ENCODE results near the gene ADCY5. TPM values are rescaled to one million over a fixed set of nuclear protein-coding genes. Genes with fewer than 3 reads are reported as not detected.

Gene ADCY5
- total RNA-seq, 2 donors from 2014 or later: 3.9 to 5.2 TPM

GRCh38 chr3:123341871-123342630 lies 106.8 kb downstream of the ADCY5 start:
- Histone ChIP-seq H3K4me1 (ENCODE audit: control insufficient read depth, insufficient read depth, low read length) (peaks cover 12% of the 10 kb centered on the region), H3K27me3 (ENCODE audit: control insufficient read depth, insufficient read depth, low read length, poor library complexity, severe bottlenecking) (no peaks in the 10 kb centered on the region), H3K9ac (ENCODE audit: extremely low read depth, low read length, poor library complexity, severe bottlenecking) (no peak overlapping the region), H3K36me3 (ENCODE audit: control insufficient read depth, insufficient read depth, low read length) (no peaks in the 10 kb centered on the region), H3K4me3 (ENCODE audit: low read length) (no peak overlapping the region), H3K27ac (ENCODE audit: low read depth, low read length) (no peak overlapping the region), H3K9me3 (ENCODE audit: control insufficient read depth, low read length) (no peaks in the 10 kb centered on the region)
- DNase-seq: peak; percentile 48
- H3K27me3 Mint-ChIP-seq (ENCODE audit: insufficient read depth): no peaks in the 10 kb centered on the region
- H3K36me3 Mint-ChIP-seq (ENCODE audit: low read depth): no peaks in the 10 kb centered on the region
- no peak for TF ChIP-seq CTCF (conservative IDR thresholded peaks at IDR 0.05)
- 90 to 91% methylated on average over 4 to 16 of the region's 16 CpGs for WGBS, 2 experiments (ENCODE audit: insufficient coverage in 1 of 2, insufficient read length in 1 of 2)
- no peak overlapping the region for H3K4me3 Mint-ChIP-seq
- H3K4me1 Mint-ChIP-seq: peaks cover 15% of the 10 kb centered on the region
- H3K27ac Mint-ChIP-seq: no peak overlapping the region
- H3K9me3 Mint-ChIP-seq: no peaks in the 10 kb centered on the region

- Mint-ChIP-seq H3K27me3 (ENCODE audit: insufficient read depth) (no peaks in the 10 kb centered on the region), H3K4me3 (no peak overlapping the region), H3K4me1 (peaks cover 14% of the 10 kb centered on the region), H3K9me3 (no peaks in the 10 kb centered on the region), H3K27ac (no peak overlapping the region), H3K36me3 (ENCODE audit: low read depth) (no peaks in the 10 kb centered on the region)
- Histone ChIP-seq H3K4me1 (ENCODE audit: control insufficient read depth, insufficient read depth, low read length) (peaks cover 12% of the 10 kb centered on the region), H3K9ac (ENCODE audit: extremely low read depth, low read length, poor library complexity, severe bottlenecking) (no peak overlapping the region), H3K36me3 (ENCODE audit: control insufficient read depth, insufficient read depth, low read length) (no peaks in the 10 kb centered on the region), H3K27ac (ENCODE audit: low read depth, low read length) (no peak overlapping the region), H3K4me3 (ENCODE audit: low read length) (no peak overlapping the region), H3K27me3 (ENCODE audit: control insufficient read depth, insufficient read depth, low read length, poor library complexity, severe bottlenecking) (no peaks in the 10 kb centered on the region), H3K9me3 (ENCODE audit: control insufficient read depth, low read length) (no peaks in the 10 kb centered on the region)
- no peak for TF ChIP-seq CTCF (conservative IDR thresholded peaks at IDR 0.05)
- 89 to 94% methylated on average over 4 of the region's 4 CpGs for WGBS, 2 experiments (ENCODE audit: insufficient coverage in 1 of 2, insufficient read length in 1 of 2)
- DNase-seq: peak; percentile 13
These were observed 108.6 kb downstream of the ADCY5 start for GRCh38 chr3:123340336-123340735.

DNA sequence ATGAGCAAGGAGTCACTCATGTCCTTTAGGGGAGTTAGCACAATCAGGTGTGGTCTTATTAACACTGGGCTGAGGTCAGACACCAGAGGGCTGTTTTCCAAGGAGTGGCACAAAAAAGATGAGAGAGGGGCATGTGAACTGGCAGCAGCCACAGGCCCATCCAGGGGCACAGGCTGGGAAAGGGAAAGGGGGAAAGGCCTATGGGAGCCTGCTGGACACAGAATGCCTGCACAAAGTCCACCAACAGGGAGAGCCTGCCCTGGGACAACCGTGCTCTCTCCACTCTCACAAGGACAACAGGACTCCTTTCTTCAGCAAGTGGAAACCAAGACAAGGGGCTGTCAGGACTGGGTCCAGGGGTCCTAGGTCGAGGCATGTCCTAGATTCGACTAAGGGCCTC lies 109.6 kb downstream of the ADCY5 start:
- no peaks in the 10 kb centered on the region for H3K9me3 ChIP-seq (ENCODE audit: control insufficient read depth, low read length)
- no peaks in the 10 kb centered on the region for H3K27me3 ChIP-seq (ENCODE audit: control insufficient read depth, insufficient read depth, low read length, poor library complexity, severe bottlenecking)
- H3K27me3 Mint-ChIP-seq (ENCODE audit: insufficient read depth): no peaks in the 10 kb centered on the region
- H3K4me3 ChIP-seq (ENCODE audit: low read length): no peak overlapping the region
- no peaks in the 10 kb centered on the region for H3K36me3 ChIP-seq (ENCODE audit: control insufficient read depth, insufficient read depth, low read length)
- no peak overlapping the region for H3K27ac Mint-ChIP-seq
- no peaks in the 10 kb centered on the region for H3K9me3 Mint-ChIP-seq
- peaks cover 5% of the 10 kb centered on the region for H3K4me1 Mint-ChIP-seq
- no peaks in the 10 kb centered on the region for H3K36me3 Mint-ChIP-seq (ENCODE audit: low read depth)
- TF ChIP-seq CTCF (conservative IDR thresholded peaks at IDR 0.05): no peak
- no peak overlapping the region for H3K4me3 Mint-ChIP-seq
- whole genome bisulfite sequencing, 2 experiments (ENCODE audit: insufficient coverage in 1 of 2, insufficient read length in 1 of 2): 89 to 100% methylated on average over 1 to 3 of the region's 3 CpGs
- H3K9ac ChIP-seq (ENCODE audit: extremely low read depth, low read length, poor library complexity, severe bottlenecking): no peak overlapping the region
- no peak overlapping the region for H3K27ac ChIP-seq (ENCODE audit: low read depth, low read length)
- DNase-seq: peak; percentile 28
- H3K4me1 ChIP-seq (ENCODE audit: control insufficient read depth, insufficient read depth, low read length): peaks cover 12% of the 10 kb centered on the region
